GM12873 (cell line): ENCODE results near the gene KIF1C.

Experiments
- CTCF ChIP-seq: IDR thresholded peaks from 2 replicates; pipeline ENCODE4 v1.5.1; 2012; ENCODE audit warnings: low read depth, mild to moderate bottlenecking, moderate library complexity, low read length, control low read depth; ENCODE audit not compliant: insufficient read depth; ENCODE audit errors: missing control alignments

KIF1C gene

GRCh38 chr17:5043524-5043923 lies 45.8 kb downstream of the KIF1C start:
- TF ChIP-seq CTCF, result no peak

GRCh38 chr17:5044630-5045029 lies 46.9 kb downstream of the KIF1C start:
- TF ChIP-seq CTCF, result no peak

GRCh38 chr17:5045496-5045895 lies 47.7 kb downstream of the KIF1C start:
- no peak for TF ChIP-seq CTCF

- no peak for TF ChIP-seq CTCF
Measured at GRCh38 chr17:5047446-5047845, 49.7 kb downstream of the KIF1C start.

GRCh38 chr17:5049314-5049841 lies 51.6 kb downstream of the KIF1C start:
- no peak for TF ChIP-seq CTCF

GRCh38 chr17:5050278-5050677 lies 52.5 kb downstream of the KIF1C start:
- no peak for TF ChIP-seq CTCF

- no peak for TF ChIP-seq CTCF
Measured at GRCh38 chr17:5055543-5055942, 57.8 kb downstream of the KIF1C start.

- no peak for TF ChIP-seq CTCF
Measured at GRCh38 chr17:5065227-5065744, 67.5 kb downstream of the KIF1C start.
